Hepatocyte (in vitro differentiated cells): ENCODE results near the gene FBXL13.

Experiments used
- EZH2 ChIP-seq: fragments of 200-600 bp; sonication (generic); IDR thresholded peaks from 2 replicates; pipeline ENCODE4 v1.6.1; 2016; ENCODE audit warnings: antibody characterized with exemption, mild to moderate bottlenecking, borderline replicate concordance
- EZH2phosphoT487 ChIP-seq: fragments of 200-600 bp; sonication (generic); IDR thresholded peaks from one replicate; pipeline ENCODE4 v1.6.1; 2018; ENCODE audit warnings: antibody characterized with exemption, mild to moderate bottlenecking, low read depth, moderate library complexity; ENCODE audit not compliant: unreplicated experiment, severe bottlenecking
- TF ChIP-seq, protein P1 (sequence below): fragments of 200-600 bp; sonication (generic); IDR thresholded peaks from 2 replicates; pipeline ENCODE4 v1.5.1; 2016; ENCODE audit warnings: antibody characterized with exemption, mild to moderate bottlenecking; ENCODE audit not compliant: poor library complexity

DNA sequence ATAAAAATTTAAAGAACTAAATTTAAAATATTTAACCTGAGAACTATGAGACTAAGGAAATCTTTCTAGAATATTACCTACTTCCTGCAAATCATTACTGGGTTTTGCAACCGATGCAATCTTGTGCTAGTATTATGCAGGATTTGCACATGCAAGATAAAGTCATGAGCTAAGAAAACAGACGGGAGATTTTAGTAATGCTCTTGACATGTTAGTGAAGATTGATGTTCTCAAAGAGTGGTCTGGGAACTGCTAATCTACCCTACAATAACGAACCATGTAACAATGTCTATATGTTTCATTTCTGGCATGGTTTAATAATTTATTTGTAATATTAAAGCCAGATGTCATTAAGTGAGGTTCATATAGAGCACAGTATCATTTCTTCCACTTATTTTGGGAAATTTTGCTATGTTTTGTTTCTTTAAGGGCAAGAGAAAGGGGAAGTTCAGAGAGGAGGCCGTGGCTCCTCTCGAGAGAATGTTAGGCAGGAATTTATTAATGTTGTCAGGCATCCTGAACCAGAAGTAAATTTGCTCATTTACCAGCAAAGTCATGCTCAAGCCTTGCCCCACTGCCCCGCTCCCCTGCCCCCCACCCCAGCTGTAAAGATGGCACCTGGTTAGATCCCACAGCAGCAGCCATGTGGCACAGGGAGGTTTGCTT is 139.0 kb downstream of the FBXL13 start:
- TF ChIP-seq EZH2 (no peak), EZH2phosphoT487 (no peak)
- TF ChIP-seq, protein P1, sequence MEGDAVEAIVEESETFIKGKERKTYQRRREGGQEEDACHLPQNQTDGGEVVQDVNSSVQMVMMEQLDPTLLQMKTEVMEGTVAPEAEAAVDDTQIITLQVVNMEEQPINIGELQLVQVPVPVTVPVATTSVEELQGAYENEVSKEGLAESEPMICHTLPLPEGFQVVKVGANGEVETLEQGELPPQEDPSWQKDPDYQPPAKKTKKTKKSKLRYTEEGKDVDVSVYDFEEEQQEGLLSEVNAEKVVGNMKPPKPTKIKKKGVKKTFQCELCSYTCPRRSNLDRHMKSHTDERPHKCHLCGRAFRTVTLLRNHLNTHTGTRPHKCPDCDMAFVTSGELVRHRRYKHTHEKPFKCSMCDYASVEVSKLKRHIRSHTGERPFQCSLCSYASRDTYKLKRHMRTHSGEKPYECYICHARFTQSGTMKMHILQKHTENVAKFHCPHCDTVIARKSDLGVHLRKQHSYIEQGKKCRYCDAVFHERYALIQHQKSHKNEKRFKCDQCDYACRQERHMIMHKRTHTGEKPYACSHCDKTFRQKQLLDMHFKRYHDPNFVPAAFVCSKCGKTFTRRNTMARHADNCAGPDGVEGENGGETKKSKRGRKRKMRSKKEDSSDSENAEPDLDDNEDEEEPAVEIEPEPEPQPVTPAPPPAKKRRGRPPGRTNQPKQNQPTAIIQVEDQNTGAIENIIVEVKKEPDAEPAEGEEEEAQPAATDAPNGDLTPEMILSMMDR, result no peak
